Psoas muscle (tissue), 8 donors: ENCODE measurements around the gene FICD. TPM values are rescaled to one million over a fixed set of nuclear protein-coding genes. Genes with fewer than 3 reads are reported as not detected.
"Not testable (repeated sequence)": the region's sequence is repeated elsewhere in the genome, so short reads cannot be mapped to it uniquely, and the experiment has no call there.

Experiments
- ATAC-seq, 4 donors: fragments of 200-7000 bp; cut with Tn5 transposase; one replicate each; pipeline ENCODE4 v1.9.1; 2020; ENCODE audit warnings: moderate library complexity in 3 of 4, mild to moderate bottlenecking in 2 of 4
- DNase-seq, 2 donors: peaks; one replicate each; pipeline ENCODE4 v3.0.0-alpha.2; 2020
- H3K27ac ChIP-seq: fragments of 200-600 bp; one replicate; pipeline ENCODE4 v1.8.0; 2022
- H3K27me3 ChIP-seq, 3 donors: fragments of 200-600 bp in 1 of 3; one replicate each; pipeline versions ENCODE4 v1.6.1 to v1.8.0; 2013 to 2022; ENCODE audit warnings: low read length in 2 of 3, mild to moderate bottlenecking in 2 of 3, moderate library complexity in 1 of 3; ENCODE audit not compliant: insufficient read depth in 3 of 3
- H3K36me3 ChIP-seq, 2 donors: fragments of 200-600 bp in 1 of 2; one replicate each; pipeline versions ENCODE4 v1.6.1 to v1.8.0; 2013 to 2022; ENCODE audit warnings: low read depth in 1 of 2, mild to moderate bottlenecking in 1 of 2, moderate library complexity in 1 of 2; ENCODE audit not compliant: insufficient read depth in 1 of 2
- H3K4me1 ChIP-seq: fragments of 200-600 bp; one replicate; pipeline ENCODE4 v1.8.0; 2022
- H3K4me3 ChIP-seq: fragments of 200-600 bp; one replicate; pipeline ENCODE4 v1.8.0; 2022; ENCODE audit warnings: mild to moderate bottlenecking
- H3K9me3 ChIP-seq: fragments of 200-600 bp; one replicate; pipeline ENCODE4 v1.8.0; 2022
- CTCF ChIP-seq: fragments of 200-600 bp; IDR thresholded peaks from one replicate; pipeline ENCODE4 v1.8.0; 2022; ENCODE audit warnings: antibody characterized with exemption
- WGBS, 3 donors: extraction: QIAGEN DNeasy Blood & Tissue Kit; methylation state at CpG; one replicate each; pipeline versions ENCODE4 v1.1.6 to v1.1.7; 2013; 5-methylcytosine and 5-hydroxymethylcytosine counted together
- intact Hi-C, 2 donors: fragments of 100-400 bp; cut with DNase I; formaldehyde crosslinking; loops; one replicate each; pipeline versions ENCODE4 v1.11.0 to v1.14.2; 2022
- polyA plus RNA-seq, 3 donors: library from polyadenylated mRNA; stranded (reverse); fragments of 200-250 nt; gene quantifications; one replicate each; pipeline ENCODE4 v1.2.3, GENCODE V29; 2013
- total RNA-seq, 4 donors: library from RNA; stranded (reverse); fragmentation: NEBNext Ultra II Directional in 2 of 4; extraction: Animal tissue kit (Norgen Biotek cat#: 25700) in 2 of 4; gene quantifications; one replicate each; pipeline versions ENCODE4 v1.2.1 to v1.2.4, GENCODE V29; 2021 to 2023
- donor health status: healthy with polysubstance abuse.
- donor health status: DM: no; HTN: no; CAD: no; lungs with moderate emphysema.
- donor health status: Bipolar disorder and iron deficiency.
- donor health status: healthy.
- donor health status: DM: yes; HTN: yes; CAD: no.
- donor health status: DM: no; HTN: no; CAD: no.
- donor health status: DM: no; HTN: no; CAD: no.
- donor health status: DM: yes; HTN: yes; CAD: no.

The FICD gene
- total and polyA plus RNA-seq, 7 donors: 1.6 to 5.5 (median 4.2) TPM

- H3K4me1 ChIP-seq: no peaks in the 10 kb centered on the region
- H3K27ac ChIP-seq: no peak overlapping the region
- H3K4me3 ChIP-seq: no peak overlapping the region
- no peak for DNase-seq
- no peak for TF ChIP-seq CTCF
- H3K36me3 ChIP-seq: no peaks in the 10 kb centered on the region
- intact Hi-C loops: no loop called here
- peaks cover 6% of the 10 kb centered on the region for H3K9me3 ChIP-seq
- WGBS, 3 donors: 51 to 67% (median 62%) methylated on average over 2 of the region's 2 CpGs
- no peak for ATAC-seq
- peaks cover 0 to 2% (median 0%) of the 10 kb centered on the region in 3 donors for H3K27me3 ChIP-seq
Measured at GRCh38 chr12:108484845-108485244, 30.2 kb upstream of the FICD start.

- DNase-seq, H3K4me1 ChIP-seq, H3K27me3 ChIP-seq, intact Hi-C loops, H3K4me3 ChIP-seq, H3K9me3 ChIP-seq, ATAC-seq, H3K27ac ChIP-seq, H3K36me3 ChIP-seq: not testable (repeated sequence)
- 70 to 75% (median 71%) methylated on average over 7 of the region's 7 CpGs for WGBS, 3 donors
Measured at GRCh38 chr12:108485371-108485770, 29.7 kb upstream of the FICD start.

GRCh38 chr12:108487029-108487428 lies 28.0 kb upstream of the FICD start:
- DNase-seq, ATAC-seq, H3K4me1 ChIP-seq, H3K4me3 ChIP-seq, intact Hi-C loops, H3K27me3 ChIP-seq, H3K36me3 ChIP-seq, H3K9me3 ChIP-seq, H3K27ac ChIP-seq: not testable (repeated sequence)
- WGBS, 3 donors: 70 to 78% (median 77%) methylated on average over 4 of the region's 4 CpGs

GRCh38 chr12:108491256-108491655 lies 23.8 kb upstream of the FICD start:
- Histone ChIP-seq H3K9me3 (peaks cover 6% of the 10 kb centered on the region), H3K36me3 (no peaks in the 10 kb centered on the region), H3K27me3 (peaks cover 0 to 3% (median 1%) of the 10 kb centered on the region in 3 donors), H3K4me1 (no peaks in the 10 kb centered on the region), H3K4me3 (no peak overlapping the region), H3K27ac (no peak overlapping the region)
- intact Hi-C loops: no loop called here
- no peak for TF ChIP-seq CTCF
- 40 to 49% (median 41%) methylated on average over 2 of the region's 2 CpGs for WGBS, 3 donors
- ATAC-seq: no peak
- no peak for DNase-seq

GRCh38 chr12:108495054-108495453 lies 20.0 kb upstream of the FICD start:
- H3K4me1 ChIP-seq: no peaks in the 10 kb centered on the region
- no peak overlapping the region for H3K4me3 ChIP-seq
- no peak overlapping the region for H3K27ac ChIP-seq
- ATAC-seq: no peak
- no peaks in the 10 kb centered on the region for H3K9me3 ChIP-seq
- peaks cover 0 to 3% (median 1%) of the 10 kb centered on the region in 3 donors for H3K27me3 ChIP-seq
- 35 to 60% (median 53%) methylated on average over 1 of the region's 1 CpG for WGBS, 3 donors
- no peak for DNase-seq
- no peak for TF ChIP-seq CTCF
- H3K36me3 ChIP-seq: no peaks in the 10 kb centered on the region
- intact Hi-C loops: no loop called here
